Loucy (cell line): Measurements from ENCODE around the gene SLC7A11.

Experiments used
- H2AFZ ChIP-seq: fragments of 200-600 bp; sonication (generic); 2 replicates; pipeline ENCODE4 v1.6.0; 2016; ENCODE audit warnings: antibody characterized with exemption, mild to moderate bottlenecking, low read length, moderate library complexity
- H3F3A ChIP-seq: fragments of 200-600 bp; 2 replicates; pipeline ENCODE4 v1.6.0; 2016; ENCODE audit warnings: antibody characterized with exemption, low read depth, mild to moderate bottlenecking
- H3K27me3 ChIP-seq: fragments of 200-600 bp; sonication (generic); 2 replicates; pipeline ENCODE4 v1.6.1; 2014; ENCODE audit warnings: low read length, mild to moderate bottlenecking; ENCODE audit not compliant: insufficient read depth, poor library complexity, severe bottlenecking
- H3K36me3 ChIP-seq: fragments of 200-600 bp; sonication (generic); 2 replicates; pipeline ENCODE4 v1.6.1; 2016; ENCODE audit warnings: low read length; ENCODE audit not compliant: insufficient read depth
- H3K4me1 ChIP-seq: fragments of 200-600 bp; sonication (generic); 2 replicates; pipeline ENCODE4 v1.5.1; 2014; ENCODE audit warnings: low read length, mild to moderate bottlenecking; ENCODE audit not compliant: insufficient read depth, poor library complexity, severe bottlenecking
- H3K4me2 ChIP-seq: fragments of 200-600 bp; sonication (generic); 2 replicates; pipeline ENCODE4 v1.6.0; 2014; ENCODE audit warnings: antibody characterized with exemption, low read length, low read depth, mild to moderate bottlenecking; ENCODE audit not compliant: poor library complexity, severe bottlenecking
- H3K4me3 ChIP-seq: fragments of 200-600 bp; sonication (generic); 2 replicates; pipeline ENCODE4 v1.5.1; 2014; ENCODE audit warnings: low read length, mild to moderate bottlenecking, mixed read lengths; ENCODE audit not compliant: poor library complexity, severe bottlenecking
- H3K79me2 ChIP-seq: fragments of 200-600 bp; sonication (generic); 2 replicates; pipeline ENCODE4 v1.6.1; 2014; ENCODE audit warnings: low read length; ENCODE audit not compliant: insufficient read depth
- H3K9ac ChIP-seq: fragments of 200-600 bp; sonication (generic); 2 replicates; pipeline ENCODE4 v1.6.0; 2014; ENCODE audit warnings: mild to moderate bottlenecking, low read depth, low read length, moderate library complexity; ENCODE audit not compliant: poor library complexity, severe bottlenecking
- H3K9me2 ChIP-seq: fragments of 200-600 bp; sonication (generic); replicated peaks from 2 replicates; pipeline ENCODE4 v1.6.1; 2016; ENCODE audit warnings: low read depth, low read length, mixed read lengths
- H3K9me3 ChIP-seq: fragments of 200-600 bp; sonication (generic); 2 replicates; pipeline ENCODE4 v1.6.1; 2014; ENCODE audit warnings: mild to moderate bottlenecking, antibody characterized with exemption, low read length, low read depth; ENCODE audit not compliant: insufficient read depth
- H4K20me1 ChIP-seq: fragments of 200-600 bp; sonication (generic); 2 replicates; pipeline ENCODE4 v1.6.0; 2014; ENCODE audit warnings: antibody characterized with exemption, low read length, mild to moderate bottlenecking; ENCODE audit not compliant: insufficient read depth, poor library complexity, severe bottlenecking
- CTCF ChIP-seq: fragments of 200-600 bp; sonication (generic); conservative IDR thresholded peaks from 2 replicates; pipeline ENCODE4 v1.5.1; 2014; ENCODE audit warnings: mild to moderate bottlenecking, antibody characterized with exemption, low read length
- EZH2phosphoT487 ChIP-seq: fragments of 200-600 bp; IDR thresholded peaks from 2 replicates; pipeline ENCODE4 v1.6.1; 2018; ENCODE audit warnings: antibody characterized with exemption, mild to moderate bottlenecking, moderate library complexity, borderline replicate concordance

The SLC7A11 gene

GRCh38 chr4:138275216-138275615 is 33.1 kb upstream of the SLC7A11 start:
- Histone ChIP-seq H4K20me1 (no peaks in the 10 kb centered on the region), H3K9me2 (0 out of 2 replicates have a peak, but pooled peaks cover 3% of the 10 kb centered on the region), H2AFZ (no peak overlapping the region), H3K4me2 (no peak overlapping the region), H3K27me3 (no peaks in the 10 kb centered on the region), H3K9me3 (no peaks in the 10 kb centered on the region), H3F3A (no peaks in the 10 kb centered on the region), H3K36me3 (no peaks in the 10 kb centered on the region), H3K4me3 (no peak overlapping the region), H3K79me2 (no peaks in the 10 kb centered on the region), H3K4me1 (peaks cover 7% of the 10 kb centered on the region), H3K9ac (no peak overlapping the region)
- TF ChIP-seq CTCF, result no peak
- no peak for TF ChIP-seq EZH2phosphoT487

GRCh38 chr4:138269175-138269574 is 27.0 kb upstream of the SLC7A11 start:
- no peaks in the 10 kb centered on the region for H3K9me2 ChIP-seq
- H3K36me3 ChIP-seq, result no peaks in the 10 kb centered on the region
- H2AFZ ChIP-seq, result no peak overlapping the region; the same call in 1 of the 2 replicates
- no peak overlapping the region for H3K9ac ChIP-seq
- no peaks in the 10 kb centered on the region for H4K20me1 ChIP-seq
- H3K4me2 ChIP-seq, result no peak overlapping the region
- H3K4me3 ChIP-seq, result no peak overlapping the region
- no peaks in the 10 kb centered on the region for H3K27me3 ChIP-seq
- TF ChIP-seq EZH2phosphoT487, result no peak
- no peak for TF ChIP-seq CTCF
- H3K4me1 ChIP-seq, result peaks cover 7% of the 10 kb centered on the region
- H3K79me2 ChIP-seq, result no peaks in the 10 kb centered on the region
- H3F3A ChIP-seq, result no peaks in the 10 kb centered on the region
- no peaks in the 10 kb centered on the region for H3K9me3 ChIP-seq

GRCh38 chr4:138267835-138268234 is 25.7 kb upstream of the SLC7A11 start:
- H3K9me3 ChIP-seq, result no peaks in the 10 kb centered on the region
- H2AFZ ChIP-seq, result no peak overlapping the region
- peaks cover 7% of the 10 kb centered on the region for H3K4me1 ChIP-seq
- H3K4me2 ChIP-seq, result no peak overlapping the region
- H3K27me3 ChIP-seq, result no peaks in the 10 kb centered on the region
- TF ChIP-seq EZH2phosphoT487, result no peak
- TF ChIP-seq CTCF, result no peak
- H4K20me1 ChIP-seq, result no peaks in the 10 kb centered on the region
- no peaks in the 10 kb centered on the region for H3K79me2 ChIP-seq
- no peak overlapping the region for H3K4me3 ChIP-seq
- H3K9ac ChIP-seq, result no peak overlapping the region
- no peaks in the 10 kb centered on the region for H3K36me3 ChIP-seq
- H3F3A ChIP-seq, result no peaks in the 10 kb centered on the region
- H3K9me2 ChIP-seq, result no peaks in the 10 kb centered on the region
